GM18511 (cell line): ENCODE measurements around the gene GPR180.
A peak's percentile ranks its signal among the peaks of the same experiment; 100 is the strongest.
"Not testable (repeated sequence)": the region's sequence is repeated elsewhere in the genome, so short reads cannot be mapped to it uniquely, and the experiment has no call there.

Experiments
- ATAC-seq: cut with Tn5 transposase; IDR thresholded peaks from one replicate; pipeline ENCODE4 v1.9.1; 2021; ENCODE audit warnings: mild to moderate bottlenecking, moderate library complexity; ENCODE audit not compliant: unreplicated experiment

The GPR180 gene

GRCh38 chr13:94595950-94596574, 5.6 kb upstream of the GPR180 start, which contains the start of gene TGDS:
TGDS (minus strand) TSS chr13:94596152; CDS start chr13:94596136, 16 bp downstream.
- peak; percentile 96 for ATAC-seq

- no peak for ATAC-seq
Observed at GRCh38 chr13:94596575-94596971, 5.1 kb upstream of the GPR180 start.

- ATAC-seq = no peak
Observed at GRCh38 chr13:94598281-94598680, 3.4 kb upstream of the GPR180 start.

- no peak for ATAC-seq
Observed at GRCh38 chr13:94599877-94600276, 1.8 kb upstream of the GPR180 start.

- ATAC-seq = no peak
Observed at GRCh38 chr13:94602467-94602866, 810 bp downstream of the GPR180 start.

GRCh38 chr13:94607056-94607455, 5.4 kb downstream of the GPR180 start:
- no peak for ATAC-seq

- ATAC-seq = no peak
Observed at GRCh38 chr13:94607939-94608338, 6.3 kb downstream of the GPR180 start.

- ATAC-seq = no peak
Observed at GRCh38 chr13:94608586-94608985, 6.9 kb downstream of the GPR180 start.

GRCh38 chr13:94609196-94609595, 7.5 kb downstream of the GPR180 start:
- ATAC-seq = no peak

GRCh38 chr13:94610475-94610874, 8.8 kb downstream of the GPR180 start:
- ATAC-seq = no peak

GRCh38 chr13:94612050-94612449, 10.4 kb downstream of the GPR180 start:
- ATAC-seq = no peak

GRCh38 chr13:94613051-94613450, 11.4 kb downstream of the GPR180 start:
- no peak for ATAC-seq

- ATAC-seq = peak; percentile 62
Observed at GRCh38 chr13:94617389-94618000, 15.8 kb downstream of the GPR180 start.

GRCh38 chr13:94620286-94620896, 18.7 kb downstream of the GPR180 start:
- ATAC-seq = peak; percentile 84

- ATAC-seq = no peak
Observed at GRCh38 chr13:94622344-94622743, 20.7 kb downstream of the GPR180 start.

GRCh38 chr13:94623316-94623715, 21.7 kb downstream of the GPR180 start:
- no peak for ATAC-seq

- ATAC-seq = no peak
Observed at GRCh38 chr13:94630858-94631257, 29.2 kb downstream of the GPR180 start.

- no peak for ATAC-seq
Observed at GRCh38 chr13:94632226-94632980, 30.7 kb downstream of the GPR180 start.

- ATAC-seq = not testable (repeated sequence)
Observed at GRCh38 chr13:94636096-94636495, 34.4 kb downstream of the GPR180 start.

GRCh38 chr13:94636942-94637578, 35.4 kb downstream of the GPR180 start:
- ATAC-seq = no peak

- not testable (repeated sequence) for ATAC-seq
Observed at GRCh38 chr13:94637677-94638076, 36.0 kb downstream of the GPR180 start.
